Stimulated activated CD8-positive, alpha-beta memory T cell treated with anti-CD3 and anti-CD28 coated beads, Interleukin-15, amount 100 ng/mL, for 4 hours (primary cell): ENCODE measurements around the gene TMOD1.
"Not testable (repeated sequence)": the region's sequence is repeated elsewhere in the genome, so short reads cannot be mapped to it uniquely, and the experiment has no call there.

Experiments used
- DNase-seq, 2 donors: peaks; one replicate each; pipeline ENCODE4 v3.0.0-alpha.2; 2020; ENCODE audit warnings: low read depth in 2 of 2

Gene TMOD1

GRCh38 chr9:97498846-97499245 is 2.6 kb upstream of the TMOD1 start:
- DNase-seq: not testable (repeated sequence)

- DNase-seq: no peak
These were observed 1.2 kb upstream of the TMOD1 start for GRCh38 chr9:97500263-97500662.

GRCh38 chr9:97500765-97501176 is 695 bp upstream of the TMOD1 start:
- DNase-seq: no peak

DNA sequence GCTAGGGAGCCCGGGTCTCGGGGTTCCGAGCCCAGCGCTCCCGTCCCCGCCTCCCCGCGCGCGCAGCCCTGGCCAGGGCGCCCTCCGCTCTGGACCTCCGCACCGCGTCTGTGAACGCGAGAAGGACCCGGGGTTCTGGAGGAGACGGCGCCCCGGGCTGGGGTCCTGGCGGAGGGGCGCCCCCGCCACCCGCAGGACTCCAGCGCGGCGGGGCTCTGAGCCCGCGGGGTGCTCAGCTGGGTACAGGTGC is 431 bp downstream of the TMOD1 start:
- DNase-seq: no peak

DNA sequence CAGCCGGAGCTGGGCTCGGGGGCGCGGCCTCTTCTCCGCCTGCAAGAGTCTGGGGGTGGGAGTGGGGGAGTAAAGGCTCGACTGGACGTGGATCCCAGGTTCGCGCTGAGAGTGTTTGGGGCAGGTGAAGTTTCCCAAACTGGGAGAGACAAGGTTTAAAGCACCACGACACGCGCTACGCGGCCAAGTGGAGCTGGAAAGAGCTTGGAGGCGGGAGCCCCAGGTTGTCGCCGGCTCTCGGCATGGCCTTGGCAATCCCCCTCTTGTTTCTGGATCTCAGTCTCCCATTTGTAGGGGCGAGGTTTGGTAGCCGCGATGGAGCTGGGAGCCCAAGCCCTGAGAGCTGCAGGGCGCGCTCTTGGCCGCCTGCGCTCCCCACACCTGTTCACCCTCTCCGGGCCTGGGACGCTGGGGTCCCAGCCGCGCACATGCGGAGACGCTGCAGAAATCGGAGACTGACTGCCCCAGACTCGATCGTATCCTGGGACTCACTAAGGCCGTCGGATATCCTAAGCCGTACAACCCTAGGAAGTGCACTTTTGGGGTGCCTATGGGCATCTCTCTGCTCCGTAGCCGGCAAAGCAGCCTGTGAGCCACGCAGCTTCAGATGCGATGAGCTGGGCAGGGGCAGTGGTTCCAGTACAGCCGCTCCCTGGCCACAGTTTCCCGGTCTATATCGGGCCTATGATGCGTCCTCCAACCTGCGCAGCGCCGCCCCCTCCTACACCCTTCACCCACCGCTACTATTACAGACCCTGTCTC is 937 bp downstream of the TMOD1 start:
- no peak for DNase-seq

DNA sequence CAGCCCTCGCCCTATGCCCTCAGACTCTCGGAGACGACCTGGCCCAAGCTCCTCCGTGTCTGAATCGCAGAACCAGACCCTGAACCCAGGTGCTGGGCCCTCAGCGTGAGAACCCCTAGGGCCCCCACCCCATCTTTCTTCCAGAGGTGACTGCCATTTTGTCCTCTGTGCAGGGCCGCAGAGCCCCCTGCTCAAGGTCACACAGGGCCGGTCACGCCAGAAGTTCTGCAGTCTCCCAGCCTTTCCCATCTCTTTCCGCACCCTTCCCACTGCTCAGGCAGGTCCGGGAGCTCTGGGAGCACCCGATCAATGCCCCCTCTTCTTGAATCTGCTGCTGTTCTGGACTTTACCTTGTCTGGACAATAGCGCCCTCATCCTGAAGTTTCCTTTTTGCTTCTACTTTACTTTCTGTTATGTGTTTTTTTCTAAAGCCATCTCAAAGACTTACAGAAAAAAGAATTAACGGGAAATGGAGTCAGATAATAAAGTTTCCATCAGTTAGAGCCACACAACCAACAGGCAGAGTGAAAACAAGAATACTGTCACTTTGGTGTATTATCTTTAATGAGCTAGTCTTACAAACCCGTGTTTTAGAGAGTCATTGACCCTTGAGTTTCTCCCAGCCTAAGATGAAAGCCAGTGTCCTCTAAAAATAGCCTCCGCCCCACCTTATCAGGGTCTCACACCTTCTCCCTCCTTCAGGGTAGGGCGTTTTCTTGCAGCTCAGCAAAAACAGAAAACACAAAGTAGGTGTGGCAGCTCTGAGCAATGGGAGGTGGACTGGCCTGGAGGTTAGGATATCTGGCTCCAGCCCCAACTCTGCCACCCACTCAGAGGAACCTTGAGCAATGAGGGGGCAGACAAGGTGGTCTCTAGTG is 1.8 kb downstream of the TMOD1 start:
- no peak for DNase-seq

GRCh38 chr9:97503862-97504210 is 2.4 kb downstream of the TMOD1 start:
- no peak for DNase-seq

DNA sequence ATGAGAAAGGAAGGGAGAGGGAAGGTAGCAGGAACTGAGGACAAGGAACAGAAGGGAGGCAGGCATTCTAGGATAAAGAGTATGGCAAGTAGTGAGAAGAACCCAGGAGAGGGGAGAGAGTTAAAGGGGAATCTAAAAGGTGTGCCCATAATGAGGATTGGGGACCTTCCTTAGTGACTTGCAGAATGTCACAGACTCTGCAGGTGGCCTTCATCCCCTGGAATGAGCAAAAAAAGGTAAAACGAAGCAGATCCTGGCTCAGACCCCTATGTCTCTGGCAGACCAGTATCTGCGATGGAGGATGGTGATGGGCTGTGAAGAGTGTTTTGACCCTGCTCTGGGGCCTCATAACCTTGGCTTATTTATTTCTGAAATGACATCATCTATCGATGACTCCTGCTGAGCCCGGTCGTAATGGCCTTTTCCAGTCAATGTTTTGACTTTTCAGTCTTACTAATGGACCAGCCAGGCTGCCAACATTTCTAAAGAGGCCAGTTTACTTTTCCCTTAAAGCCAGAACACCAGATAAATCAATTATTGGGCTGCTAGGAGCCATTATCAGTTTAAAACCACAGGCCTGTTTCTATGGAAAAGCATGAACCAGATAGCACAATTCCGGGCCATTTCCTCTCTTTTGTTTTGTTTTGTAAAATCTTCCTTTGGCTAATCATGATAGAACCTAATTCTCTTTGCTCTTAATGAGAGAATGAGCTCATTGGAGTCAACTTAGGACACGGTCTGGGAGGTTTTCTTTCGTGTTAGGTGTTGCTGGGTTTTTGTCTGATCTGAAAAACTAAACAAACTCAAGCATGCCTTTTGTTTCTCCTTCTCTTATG is 3.1 kb downstream of the TMOD1 start:
- DNase-seq: no peak

- DNase-seq: no peak
These were observed 4.4 kb downstream of the TMOD1 start for GRCh38 chr9:97505845-97506244.

DNA sequence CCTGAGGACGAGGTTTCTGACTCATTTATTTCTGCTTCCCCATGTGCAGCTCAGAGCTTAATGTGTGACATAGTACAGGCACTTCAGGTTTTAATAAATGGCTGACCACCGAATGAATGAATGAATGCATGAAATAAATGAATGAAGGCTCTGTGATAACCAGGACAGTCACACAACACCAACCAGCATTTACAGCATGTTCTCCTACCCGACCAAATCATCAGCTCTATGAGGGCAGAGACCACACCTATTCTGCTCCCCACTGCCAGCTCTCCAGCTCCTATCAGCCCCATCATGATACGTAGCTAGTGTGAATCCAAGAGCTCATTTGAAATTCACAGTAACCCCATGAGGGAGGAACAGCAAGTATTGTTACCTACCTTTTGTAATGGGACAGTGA is 4.8 kb downstream of the TMOD1 start:
- no peak for DNase-seq

- no peak for DNase-seq
These were observed 5.3 kb downstream of the TMOD1 start for GRCh38 chr9:97506787-97507186.

GRCh38 chr9:97507428-97507984 is 6.0 kb downstream of the TMOD1 start:
- DNase-seq: no peak

GRCh38 chr9:97508852-97509251 is 7.4 kb downstream of the TMOD1 start:
- no peak for DNase-seq

DNA sequence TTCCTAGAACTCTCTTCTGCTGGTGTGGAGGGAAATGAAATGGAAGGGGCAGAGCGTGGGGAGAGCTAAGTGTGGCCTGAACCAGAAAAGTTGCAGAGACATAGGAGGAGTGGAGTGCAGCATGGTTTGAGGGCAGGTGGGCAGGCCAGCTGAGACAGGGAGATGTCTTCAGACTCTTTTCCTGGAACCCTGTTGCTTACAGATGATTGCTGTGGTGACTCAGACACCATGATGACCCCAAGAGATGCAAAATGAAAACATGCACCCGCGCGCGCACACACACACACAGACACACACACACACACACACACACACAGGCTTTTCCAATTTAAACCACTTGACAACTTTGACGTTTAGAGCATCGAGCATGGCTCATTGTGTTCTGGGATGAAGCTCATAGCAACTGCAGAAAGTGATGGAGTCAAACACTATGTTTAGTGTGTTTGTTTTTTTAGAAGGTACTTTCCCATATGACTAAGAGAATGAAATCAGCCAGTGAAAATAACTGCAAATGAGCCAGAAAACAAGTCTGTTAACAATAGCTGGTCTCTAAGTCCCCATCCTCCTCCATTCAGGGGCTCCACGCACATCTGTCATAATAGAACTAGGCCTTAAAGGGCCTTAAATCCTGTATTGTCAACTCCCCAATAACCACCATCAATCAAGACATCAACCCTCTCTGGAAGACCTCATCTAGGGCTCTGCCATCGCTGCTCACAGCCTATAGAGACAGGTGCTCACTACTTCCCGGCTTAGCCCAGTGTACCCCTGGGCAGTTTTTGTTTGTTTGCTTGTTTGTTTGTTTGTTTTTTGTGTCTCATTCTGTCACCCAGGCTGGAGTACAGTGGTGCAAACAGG is 9.6 kb downstream of the TMOD1 start:
- DNase-seq: no peak

DNA sequence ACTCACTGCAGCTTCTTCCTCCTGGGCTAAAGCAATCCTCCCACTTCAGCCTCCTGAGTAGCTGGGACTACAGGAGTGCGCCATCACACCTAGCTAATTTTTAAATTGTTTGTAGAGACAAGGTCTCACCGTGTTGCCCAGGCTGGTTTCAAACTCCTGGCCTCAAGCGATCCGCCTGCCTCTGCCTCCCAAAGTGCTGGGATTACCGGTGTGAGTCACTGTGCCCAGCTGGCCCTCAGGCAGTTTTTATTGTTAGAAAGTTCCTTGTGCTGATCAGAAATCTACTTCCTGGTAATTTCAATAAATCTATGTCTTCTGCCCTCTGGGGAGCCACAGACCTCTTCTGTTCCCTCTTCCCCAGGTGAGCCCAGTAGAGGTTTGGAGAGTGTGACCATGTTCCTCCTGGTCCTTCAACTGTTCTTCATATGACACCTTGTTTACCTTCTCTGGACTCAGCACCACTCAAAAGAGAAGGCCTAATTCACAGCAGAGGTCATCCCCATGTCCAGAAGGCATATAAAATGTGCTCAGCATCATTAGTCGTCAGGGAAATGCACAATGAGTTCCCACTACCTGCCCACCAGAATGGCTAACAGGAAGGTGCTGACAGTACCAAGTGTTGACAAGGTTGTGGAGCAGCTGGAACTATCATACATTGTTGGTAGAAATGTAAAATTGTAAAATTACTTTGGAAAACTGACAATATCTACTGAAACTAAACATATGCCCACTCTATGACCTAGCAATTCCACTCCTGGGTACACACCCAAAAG is 10.4 kb downstream of the TMOD1 start:
- no peak for DNase-seq

DNA sequence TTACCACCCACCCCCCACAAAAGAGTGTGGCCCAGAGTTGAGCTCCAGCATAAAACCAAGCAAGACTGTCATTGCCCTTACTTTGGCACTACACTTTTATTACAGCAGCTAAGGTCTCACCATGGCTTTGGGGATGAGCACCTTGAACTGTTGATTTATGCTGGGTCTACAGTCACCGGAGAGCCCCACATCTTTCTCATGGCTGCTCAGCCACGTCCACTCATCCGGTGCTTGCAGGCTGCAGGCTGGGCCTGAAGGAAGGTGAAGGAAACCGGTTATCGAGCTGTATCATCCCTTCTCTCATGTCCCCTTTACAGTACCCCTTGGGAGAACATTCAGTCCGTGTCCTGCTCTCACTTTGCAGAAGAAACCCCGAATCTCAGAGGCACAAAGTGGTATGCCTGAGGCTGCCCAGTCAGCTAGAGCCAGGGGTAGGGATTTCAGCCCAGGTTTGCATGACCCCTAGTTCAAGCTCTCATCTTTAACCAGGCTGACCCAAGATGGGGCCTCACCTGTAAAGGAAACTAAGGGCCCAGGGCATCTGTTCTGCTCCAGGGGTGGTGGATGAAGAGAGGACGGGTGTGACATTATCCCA is 11.6 kb downstream of the TMOD1 start:
- no peak for DNase-seq

GRCh38 chr9:97514531-97514930 is 13.1 kb downstream of the TMOD1 start:
- DNase-seq: no peak

DNA sequence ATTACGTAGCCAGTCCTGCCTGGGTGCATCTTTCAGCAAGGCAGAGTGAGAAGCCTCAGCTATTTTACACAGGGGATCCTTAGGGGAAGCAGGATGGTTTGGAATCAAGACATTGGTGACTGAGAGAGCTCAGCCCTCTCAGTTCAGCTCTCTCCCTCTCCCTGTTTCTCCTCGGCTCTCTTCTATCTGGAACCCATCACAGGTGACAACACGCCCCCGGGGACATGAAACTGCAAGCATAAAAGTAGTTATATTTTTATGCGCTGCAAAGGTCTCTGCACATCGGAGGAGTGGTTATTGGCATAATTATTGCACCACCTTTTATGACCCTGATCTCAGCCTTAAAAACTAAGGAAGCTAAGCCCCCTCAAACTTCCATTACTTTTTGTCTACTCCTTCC is 14.2 kb downstream of the TMOD1 start:
- DNase-seq: no peak

GRCh38 chr9:97516111-97516510 is 14.6 kb downstream of the TMOD1 start:
- DNase-seq: no peak
